Measurements from ENCODE around the gene SPR.

Gene SPR

DNA sequence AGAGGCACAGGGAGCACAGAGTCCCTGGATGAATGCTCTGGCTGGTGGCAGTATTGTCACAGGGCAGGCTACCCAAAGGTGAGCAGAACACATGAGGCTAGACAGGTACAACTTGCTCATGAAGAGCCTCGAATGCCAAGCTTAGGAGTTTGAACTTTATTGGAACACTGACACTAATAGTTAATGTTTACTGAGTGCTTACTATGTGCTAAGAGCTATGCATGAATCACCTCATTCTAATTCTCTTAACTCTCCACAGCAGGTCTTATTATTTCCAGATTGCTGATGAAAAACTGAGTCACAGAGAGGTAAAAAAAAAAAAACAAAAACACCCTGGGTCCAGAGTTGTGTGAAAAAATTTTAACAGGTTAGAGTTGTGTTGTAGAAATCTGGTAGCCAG lies 24.0 kb downstream of the SPR start:
- ChIA-PET POLR2A (no interaction called here), CTCF (no interaction called here)
- no peak for DNase-seq (ENCODE audit: extremely low spot score)
- no peak for TF ChIP-seq ZNF384 (IDR thresholded peaks at IDR 0.05)
- TF ChIP-seq L3MBTL2 (conservative IDR thresholded peaks at IDR 0.05) = no peak
- TF ChIP-seq FOXK2 (IDR thresholded peaks at IDR 0.05) = no peak
- TF ChIP-seq TARDBP (IDR thresholded peaks at IDR 0.05) = no peak
- TF ChIP-seq, protein P1, sequence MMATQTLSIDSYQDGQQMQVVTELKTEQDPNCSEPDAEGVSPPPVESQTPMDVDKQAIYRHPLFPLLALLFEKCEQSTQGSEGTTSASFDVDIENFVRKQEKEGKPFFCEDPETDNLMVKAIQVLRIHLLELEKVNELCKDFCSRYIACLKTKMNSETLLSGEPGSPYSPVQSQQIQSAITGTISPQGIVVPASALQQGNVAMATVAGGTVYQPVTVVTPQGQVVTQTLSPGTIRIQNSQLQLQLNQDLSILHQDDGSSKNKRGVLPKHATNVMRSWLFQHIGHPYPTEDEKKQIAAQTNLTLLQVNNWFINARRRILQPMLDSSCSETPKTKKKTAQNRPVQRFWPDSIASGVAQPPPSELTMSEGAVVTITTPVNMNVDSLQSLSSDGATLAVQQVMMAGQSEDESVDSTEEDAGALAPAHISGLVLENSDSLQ (IDR thresholded peaks at IDR 0.05) = no peak
- no peak for TF ChIP-seq FOXM1 (IDR thresholded peaks at IDR 0.05; ENCODE audit: borderline replicate concordance)
- TF ChIP-seq SUZ12 (IDR thresholded peaks at IDR 0.05) = no peak
- no peak for TF ChIP-seq FOXA1 (IDR thresholded peaks at IDR 0.05)
- no peak for TF ChIP-seq CTBP1 (IDR thresholded peaks at IDR 0.05; ENCODE audit: borderline replicate concordance)

DNA sequence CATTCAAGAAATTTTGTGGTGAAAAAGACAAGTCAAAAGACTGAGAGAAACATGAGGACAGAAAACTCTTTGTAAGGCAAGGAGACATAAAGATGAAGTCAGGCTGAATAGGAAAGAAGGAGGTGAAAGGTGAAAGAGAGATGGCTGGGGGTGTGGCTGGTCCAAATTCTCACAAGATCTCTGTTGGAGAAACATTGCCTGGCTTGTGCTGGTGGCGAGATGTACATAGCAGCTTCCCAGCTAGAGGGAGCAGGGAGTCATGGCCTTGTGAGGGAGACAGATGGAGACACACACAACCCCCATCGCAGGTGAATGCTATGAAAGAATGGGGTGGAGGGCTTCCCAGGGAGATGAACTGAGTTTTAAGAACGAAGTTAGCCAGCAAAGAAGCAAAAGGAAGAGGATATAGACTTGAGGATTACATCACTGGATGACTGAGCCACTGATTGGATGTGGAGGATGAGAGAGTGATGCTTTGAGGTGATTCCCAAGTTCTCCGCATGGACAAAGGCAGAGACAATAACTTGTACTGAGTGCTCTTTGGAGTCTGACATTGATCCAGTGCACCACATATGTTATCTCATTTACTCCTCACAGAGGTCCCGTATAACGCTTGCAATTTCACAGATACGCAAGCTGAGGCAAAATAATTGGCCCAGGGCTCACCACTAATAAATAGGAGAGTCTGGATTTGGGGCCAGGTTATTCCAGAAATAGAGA lies 26.4 kb downstream of the SPR start:
- DNase-seq (ENCODE audit: extremely low spot score) = no peak
- POLR2A ChIA-PET = no interaction called here
- CTCF ChIA-PET = interaction anchor here (0.6 to 1.4 kb wide), 2 partner anchors 21 to 334 kb away, joined by 6 to 7 read pairs; no protein-coding TSS in a partner anchor
- TF ChIP-seq FOXM1 (IDR thresholded peaks at IDR 0.05; ENCODE audit: borderline replicate concordance) (no peak), LEF1 (IDR thresholded peaks at IDR 0.05; ENCODE audit: borderline replicate concordance) (no peak), FOXA1 (IDR thresholded peaks at IDR 0.05) (no peak)

DNA sequence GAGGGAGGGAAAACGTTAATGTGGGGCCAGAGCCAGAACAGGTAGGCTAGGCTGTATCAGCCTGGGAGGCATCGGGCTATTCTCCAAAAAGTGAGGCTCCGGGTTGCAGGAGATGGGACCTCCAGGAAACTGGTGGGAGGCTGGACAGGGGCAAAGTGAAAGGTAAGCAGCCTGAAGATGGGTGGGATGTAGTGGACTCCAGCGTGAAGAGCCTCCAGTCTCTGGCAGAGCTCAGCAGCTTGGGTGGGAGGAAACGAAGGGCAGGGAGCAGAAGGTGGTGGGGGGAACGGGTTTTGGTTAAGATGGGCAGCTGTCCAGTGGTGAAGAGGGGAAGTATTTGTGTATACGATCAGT lies 27.0 kb downstream of the SPR start:
- TF ChIP-seq ZNF384 (IDR thresholded peaks at IDR 0.05) = no peak
- DNase-seq (ENCODE audit: extremely low spot score) = no peak
- CTCF ChIA-PET = interaction anchor here (1.4 kb wide), 1 partner anchor 21 kb away, joined by 6 read pairs; no protein-coding TSS in a partner anchor
- POLR2A ChIA-PET = interaction anchor here (1.6 kb wide), 1 partner anchor 12 kb away, joined by 4 read pairs; no protein-coding TSS in a partner anchor

DNA sequence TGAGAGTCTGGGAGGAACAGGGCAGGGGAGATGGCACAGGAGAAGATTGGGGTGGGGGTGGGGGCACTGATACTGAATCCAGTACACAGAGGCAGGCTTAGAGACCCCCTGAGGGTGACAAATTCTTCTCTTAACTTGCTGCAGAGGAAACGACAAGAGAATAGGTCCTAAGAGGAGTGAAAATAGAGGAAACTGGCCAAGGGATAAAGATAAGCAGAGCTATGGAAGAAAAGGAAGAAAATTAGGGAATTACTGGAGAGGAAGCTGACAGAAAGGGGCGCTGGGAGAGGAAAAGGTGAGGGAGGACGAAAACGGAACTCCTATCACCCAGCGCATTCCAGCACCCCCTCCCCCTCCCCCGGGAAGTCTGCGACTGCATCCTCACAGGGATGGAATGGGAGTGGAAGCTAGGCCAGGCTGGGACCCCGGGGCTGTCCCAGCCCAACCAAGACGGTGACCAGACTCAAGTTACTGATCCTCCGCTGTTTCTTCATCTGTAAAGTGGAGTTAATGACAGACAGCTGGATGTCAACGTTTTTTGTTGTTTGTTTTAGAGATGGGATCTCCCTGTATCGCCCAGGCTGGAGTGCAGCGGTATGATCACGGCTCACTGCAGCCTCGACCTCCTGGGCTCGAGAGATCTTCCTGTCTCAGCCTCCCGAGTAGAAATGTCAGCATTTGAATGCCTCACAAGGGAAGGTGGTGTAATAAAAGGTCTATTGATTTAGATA lies 27.5 kb downstream of the SPR start:
- POLR2A ChIA-PET = interaction anchor here (1.6 kb wide), 1 partner anchor 13 kb away, joined by 4 read pairs; no protein-coding TSS in a partner anchor
- TF ChIP-seq L3MBTL2 (conservative IDR thresholded peaks at IDR 0.05) (no peak), SUZ12 (IDR thresholded peaks at IDR 0.05) (no peak), FOXM1 (IDR thresholded peaks at IDR 0.05; ENCODE audit: borderline replicate concordance) (no peak), CTBP1 (IDR thresholded peaks at IDR 0.05; ENCODE audit: borderline replicate concordance) (no peak), FOXK2 (IDR thresholded peaks at IDR 0.05) (no peak), LEF1 (IDR thresholded peaks at IDR 0.05; ENCODE audit: borderline replicate concordance) (no peak)
- TF ChIP-seq, protein P1 (IDR thresholded peaks at IDR 0.05) = peak; percentile 33; the same call in 1 of the 2 replicates
- DNase-seq (ENCODE audit: extremely low spot score) = no peak
- CTCF ChIA-PET = interaction anchor here (1.4 kb wide), 1 partner anchor 22 kb away, joined by 6 read pairs; no protein-coding TSS in a partner anchor

DNA sequence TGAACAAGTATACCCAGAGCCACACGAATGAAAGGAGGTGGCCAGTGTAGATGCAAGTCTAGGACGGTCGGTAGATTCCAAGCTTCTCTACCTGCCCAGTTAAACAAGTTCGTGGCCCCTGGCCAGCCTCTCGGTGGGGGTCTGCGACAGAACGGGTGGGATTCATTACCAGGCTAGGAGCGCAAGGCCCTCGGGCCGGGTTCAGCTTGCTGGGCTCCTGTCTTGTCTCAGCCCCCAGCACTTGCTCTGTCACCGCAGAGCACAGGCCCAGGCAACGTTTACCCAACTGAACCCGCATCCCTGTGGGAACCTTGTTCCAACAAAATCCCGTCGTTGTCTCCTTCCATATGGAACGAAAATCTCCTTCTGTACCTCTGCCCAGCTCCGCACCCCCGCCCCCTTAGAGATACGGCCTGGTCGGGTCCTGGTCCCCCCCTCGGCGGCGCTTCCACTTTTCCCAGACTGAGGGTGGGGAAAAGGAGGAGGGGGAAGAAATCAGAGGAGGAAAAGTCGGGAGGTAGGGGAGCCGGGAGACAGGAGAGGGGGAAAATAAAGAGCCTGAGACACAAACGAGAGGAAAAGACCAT lies 28.2 kb downstream of the SPR start:
- TF ChIP-seq FOXM1 (IDR thresholded peaks at IDR 0.05; ENCODE audit: borderline replicate concordance) = no peak
- no peak for TF ChIP-seq FOXA1 (IDR thresholded peaks at IDR 0.05)
- ChIA-PET CTCF (interaction anchor here (1.4 kb wide), 1 partner anchor 23 kb away, joined by 6 read pairs; no protein-coding TSS in a partner anchor), POLR2A (interaction anchor here (1.6 kb wide), 2 partner anchors 13 to 21 kb away, joined by 4 read pairs; no protein-coding TSS in a partner anchor)
- DNase-seq (ENCODE audit: extremely low spot score) = no peak

DNA sequence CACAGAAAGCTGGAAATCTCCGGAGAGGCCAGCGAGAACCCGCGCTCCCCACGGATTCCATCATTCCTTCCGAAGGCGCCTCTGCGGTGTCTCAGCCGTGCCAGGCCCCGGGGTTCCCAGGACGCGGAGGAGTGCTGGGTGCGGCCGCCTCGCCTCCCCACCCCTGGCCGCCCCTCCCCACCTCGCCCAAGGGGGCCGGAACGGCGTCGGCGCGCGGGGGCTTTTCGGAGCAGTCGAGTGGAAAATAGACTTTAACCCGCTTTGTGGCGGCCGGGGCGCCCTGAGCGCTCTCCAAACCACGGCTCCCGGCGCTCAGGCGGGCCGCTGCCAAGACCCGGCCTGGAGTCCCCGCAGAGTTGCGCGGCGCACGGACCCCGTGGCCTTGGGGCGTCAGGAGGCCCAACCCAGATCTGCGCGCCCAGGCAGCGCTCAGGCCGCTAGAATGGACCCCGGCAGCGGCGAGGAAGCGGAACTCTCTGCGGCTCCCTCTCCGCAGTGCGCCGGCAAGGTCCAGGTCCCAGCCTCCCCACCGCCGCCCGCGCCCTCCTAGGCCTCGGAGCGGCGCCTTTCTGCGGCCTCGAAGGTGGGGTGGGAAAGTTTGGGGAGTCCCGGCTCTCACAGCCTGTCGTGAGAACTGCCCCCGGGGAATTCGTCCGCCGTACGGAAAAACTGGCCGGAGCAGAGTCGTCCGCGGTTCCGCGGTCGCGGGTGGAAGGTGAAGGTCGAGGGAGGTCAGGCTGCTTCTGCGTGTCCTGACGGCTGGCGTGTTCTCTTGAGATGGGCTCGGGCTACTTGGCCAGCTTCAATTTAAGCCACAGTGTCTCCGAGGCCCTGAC lies 28.9 kb downstream of the SPR start:
- ChIA-PET POLR2A (interaction anchor here (1.6 kb wide), 2 partner anchors 14 to 22 kb away, joined by 4 read pairs; no protein-coding TSS in a partner anchor), CTCF (interaction anchor here (1.1 to 1.6 kb wide), 2 partner anchors 10 to 261 kb away, joined by 4 to 5 read pairs; no protein-coding TSS in a partner anchor)
- TF ChIP-seq TARDBP (IDR thresholded peaks at IDR 0.05) = no peak
- no peak for TF ChIP-seq FOXM1 (IDR thresholded peaks at IDR 0.05; ENCODE audit: borderline replicate concordance)
- no peak for TF ChIP-seq FOXK2 (IDR thresholded peaks at IDR 0.05)
- TF ChIP-seq L3MBTL2 (conservative IDR thresholded peaks at IDR 0.05) = peak; percentile 51
- TF ChIP-seq NFRKB (IDR thresholded peaks at IDR 0.05) = no peak
- DNase-seq (ENCODE audit: extremely low spot score) = peak; percentile 75

DNA sequence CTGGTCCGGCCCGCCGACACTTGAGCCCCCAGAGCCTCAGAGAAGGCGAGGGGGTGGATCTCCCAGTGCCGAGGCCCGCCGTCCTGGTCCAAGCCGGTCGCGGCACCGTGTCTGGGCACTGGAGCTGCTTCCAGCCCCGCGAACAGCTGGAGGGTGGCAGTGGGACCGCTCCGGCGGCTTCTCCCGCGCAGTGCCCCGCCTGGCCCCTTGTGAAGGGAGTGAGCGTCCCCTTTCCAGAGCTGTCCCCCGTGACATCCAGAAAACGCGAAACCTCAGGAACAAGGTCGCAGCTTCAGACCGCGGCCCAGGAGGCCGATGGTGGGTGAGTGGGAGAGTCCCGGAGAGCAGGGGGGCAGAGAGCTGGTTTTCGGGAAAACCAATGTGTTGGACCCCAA lies 29.5 kb downstream of the SPR start:
- POLR2A ChIA-PET = interaction anchor here (0.8 to 1.6 kb wide), 3 partner anchors 22 to 59 kb away, joined by 3 to 4 read pairs (median 3); no protein-coding TSS in a partner anchor
- CTCF ChIA-PET = interaction anchor here (0.6 to 1.6 kb wide), 5 partner anchors 10 to 260 kb away, joined by 3 to 8 read pairs (median 5); partner anchors contain the start of gene SPR
- DNase-seq (ENCODE audit: extremely low spot score) = no peak
- TF ChIP-seq FOXA1 (IDR thresholded peaks at IDR 0.05) (no peak), ARNT (IDR thresholded peaks at IDR 0.05) (no peak), L3MBTL2 (conservative IDR thresholded peaks at IDR 0.05) (no peak), SUZ12 (IDR thresholded peaks at IDR 0.05) (no peak), LEF1 (IDR thresholded peaks at IDR 0.05; ENCODE audit: borderline replicate concordance) (no peak), TARDBP (IDR thresholded peaks at IDR 0.05) (no peak), BHLHE40 (IDR thresholded peaks at IDR 0.05; ENCODE audit: borderline replicate concordance) (no peak), SP1 (IDR thresholded peaks at IDR 0.05) (no peak), ZNF384 (IDR thresholded peaks at IDR 0.05) (no peak), NFRKB (IDR thresholded peaks at IDR 0.05) (no peak), FOXM1 (IDR thresholded peaks at IDR 0.05; ENCODE audit: borderline replicate concordance) (no peak), ELF4 (IDR thresholded peaks at IDR 0.05) (no peak), HDGF (IDR thresholded peaks at IDR 0.05; ENCODE audit: borderline replicate concordance) (no peak), FOXK2 (IDR thresholded peaks at IDR 0.05) (no peak), CTBP1 (IDR thresholded peaks at IDR 0.05; ENCODE audit: borderline replicate concordance) (no peak)
- TF ChIP-seq, protein P1 (IDR thresholded peaks at IDR 0.05) = no peak
